ENCODE measurements around the gene PTPN4.

The PTPN4 gene

GRCh38 chr2:119774026-119774425, 14.3 kb downstream of the PTPN4 start:
- Histone ChIP-seq H3K9ac (ENCODE audit: low read depth in 1 of 2, low read length in 2 of 2) (no peak overlapping the region), H3K4me3 (ENCODE audit: low read length in 2 of 2) (no peak overlapping the region), H3K36me3 (ENCODE audit: control insufficient read depth in 2 of 2, insufficient read depth in 2 of 2, low read length in 2 of 2) (no peaks in the 10 kb centered on the region), H3K9me3 (ENCODE audit: control insufficient read depth in 2 of 2, low read length in 2 of 2) (no peaks in the 10 kb centered on the region), H3K4me1 (ENCODE audit: control insufficient read depth in 2 of 2, insufficient read depth in 2 of 2, low read length in 2 of 2) (no peaks in the 10 kb centered on the region), H3K27me3 (ENCODE audit: control insufficient read depth in 2 of 2, insufficient read depth in 2 of 2, low read length in 2 of 2) (no peaks in the 10 kb centered on the region), H3K27ac (ENCODE audit: low read depth in 2 of 2, low read length in 2 of 2) (no peak overlapping the region)

- Histone ChIP-seq H3K27me3 (ENCODE audit: control insufficient read depth in 2 of 2, insufficient read depth in 2 of 2, low read length in 2 of 2) (no peaks in the 10 kb centered on the region), H3K9me3 (ENCODE audit: control insufficient read depth in 2 of 2, low read length in 2 of 2) (no peaks in the 10 kb centered on the region), H3K4me3 (ENCODE audit: low read length in 2 of 2) (no peak overlapping the region), H3K27ac (ENCODE audit: low read depth in 2 of 2, low read length in 2 of 2) (no peak overlapping the region), H3K9ac (ENCODE audit: low read depth in 1 of 2, low read length in 2 of 2) (no peak overlapping the region), H3K4me1 (ENCODE audit: control insufficient read depth in 2 of 2, insufficient read depth in 2 of 2, low read length in 2 of 2) (no peaks in the 10 kb centered on the region), H3K36me3 (ENCODE audit: control insufficient read depth in 2 of 2, insufficient read depth in 2 of 2, low read length in 2 of 2) (no peaks in the 10 kb centered on the region)
These were observed 15.4 kb downstream of the PTPN4 start for GRCh38 chr2:119775102-119775501.

GRCh38 chr2:119782308-119783027, 22.7 kb downstream of the PTPN4 start:
- Histone ChIP-seq H3K9ac (ENCODE audit: low read depth in 1 of 2, low read length in 2 of 2) (no peak overlapping the region), H3K27me3 (ENCODE audit: control insufficient read depth in 2 of 2, insufficient read depth in 2 of 2, low read length in 2 of 2) (no peaks in the 10 kb centered on the region), H3K9me3 (ENCODE audit: control insufficient read depth in 2 of 2, low read length in 2 of 2) (no peaks in the 10 kb centered on the region), H3K4me3 (ENCODE audit: low read length in 2 of 2) (no peak overlapping the region), H3K27ac (ENCODE audit: low read depth in 2 of 2, low read length in 2 of 2) (no peak overlapping the region), H3K4me1 (ENCODE audit: control insufficient read depth in 2 of 2, insufficient read depth in 2 of 2, low read length in 2 of 2) (no peaks in the 10 kb centered on the region), H3K36me3 (ENCODE audit: control insufficient read depth in 2 of 2, insufficient read depth in 2 of 2, low read length in 2 of 2) (no peaks in the 10 kb centered on the region)

- Histone ChIP-seq H3K9me3 (ENCODE audit: control insufficient read depth in 2 of 2, low read length in 2 of 2) (no peaks in the 10 kb centered on the region), H3K27me3 (ENCODE audit: control insufficient read depth in 2 of 2, insufficient read depth in 2 of 2, low read length in 2 of 2) (no peaks in the 10 kb centered on the region), H3K4me1 (ENCODE audit: control insufficient read depth in 2 of 2, insufficient read depth in 2 of 2, low read length in 2 of 2) (no peaks in the 10 kb centered on the region)
These were observed 25.2 kb downstream of the PTPN4 start for GRCh38 chr2:119784876-119785275.

GRCh38 chr2:119786295-119786694, 26.6 kb downstream of the PTPN4 start:
- Histone ChIP-seq H3K36me3 (ENCODE audit: control insufficient read depth in 2 of 2, insufficient read depth in 2 of 2, low read length in 2 of 2) (no peaks in the 10 kb centered on the region), H3K27me3 (ENCODE audit: control insufficient read depth in 2 of 2, insufficient read depth in 2 of 2, low read length in 2 of 2) (no peaks in the 10 kb centered on the region), H3K4me1 (ENCODE audit: control insufficient read depth in 2 of 2, insufficient read depth in 2 of 2, low read length in 2 of 2) (no peaks in the 10 kb centered on the region), H3K27ac (ENCODE audit: low read depth in 2 of 2, low read length in 2 of 2) (no peak overlapping the region), H3K4me3 (ENCODE audit: low read length in 2 of 2) (no peak overlapping the region), H3K9ac (ENCODE audit: low read depth in 1 of 2, low read length in 2 of 2) (no peak overlapping the region), H3K9me3 (ENCODE audit: control insufficient read depth in 2 of 2, low read length in 2 of 2) (no peaks in the 10 kb centered on the region)

More at GRCh38 chr2:119784876-119785275, 25.2 kb downstream of the PTPN4 start:
- Histone ChIP-seq H3K4me3 (ENCODE audit: low read length in 2 of 2) (no peak overlapping the region), H3K27ac (ENCODE audit: low read depth in 2 of 2, low read length in 2 of 2) (no peak overlapping the region), H3K36me3 (ENCODE audit: control insufficient read depth in 2 of 2, insufficient read depth in 2 of 2, low read length in 2 of 2) (no peaks in the 10 kb centered on the region), H3K9ac (ENCODE audit: low read depth in 1 of 2, low read length in 2 of 2) (no peak overlapping the region)

GRCh38 chr2:119788752-119789151, 29.0 kb downstream of the PTPN4 start:
- peaks cover 0 to 2% of the 10 kb centered on the region in 2 donors for H3K9me3 ChIP-seq (ENCODE audit: control insufficient read depth in 2 of 2, low read length in 2 of 2)
- no peaks in the 10 kb centered on the region for H3K27me3 ChIP-seq (ENCODE audit: control insufficient read depth in 2 of 2, insufficient read depth in 2 of 2, low read length in 2 of 2)
- H3K4me1 ChIP-seq (ENCODE audit: control insufficient read depth in 2 of 2, insufficient read depth in 2 of 2, low read length in 2 of 2), result no peaks in the 10 kb centered on the region
- no peak overlapping the region for H3K4me3 ChIP-seq (ENCODE audit: low read length in 2 of 2)
- H3K9ac ChIP-seq (ENCODE audit: low read depth in 1 of 2, low read length in 2 of 2), result no peak overlapping the region
- no peak overlapping the region for H3K27ac ChIP-seq (ENCODE audit: low read depth in 2 of 2, low read length in 2 of 2)
- H3K36me3 ChIP-seq (ENCODE audit: control insufficient read depth in 2 of 2, insufficient read depth in 2 of 2, low read length in 2 of 2), result no peaks in the 10 kb centered on the region

- Histone ChIP-seq H3K27me3 (ENCODE audit: control insufficient read depth in 2 of 2, insufficient read depth in 2 of 2, low read length in 2 of 2) (no peaks in the 10 kb centered on the region), H3K4me1 (ENCODE audit: control insufficient read depth in 2 of 2, insufficient read depth in 2 of 2, low read length in 2 of 2) (no peaks in the 10 kb centered on the region), H3K36me3 (ENCODE audit: control insufficient read depth in 2 of 2, insufficient read depth in 2 of 2, low read length in 2 of 2) (no peaks in the 10 kb centered on the region), H3K9ac (ENCODE audit: low read depth in 1 of 2, low read length in 2 of 2) (no peak overlapping the region), H3K27ac (ENCODE audit: low read depth in 2 of 2, low read length in 2 of 2) (no peak overlapping the region), H3K9me3 (ENCODE audit: control insufficient read depth in 2 of 2, low read length in 2 of 2) (peaks cover 0 to 2% of the 10 kb centered on the region in 2 donors), H3K4me3 (ENCODE audit: low read length in 2 of 2) (no peak overlapping the region)
These were observed 30.7 kb downstream of the PTPN4 start for GRCh38 chr2:119790466-119790865.

GRCh38 chr2:119792907-119793312, 33.2 kb downstream of the PTPN4 start:
- Histone ChIP-seq H3K27ac (ENCODE audit: low read depth in 2 of 2, low read length in 2 of 2) (no peak overlapping the region), H3K4me1 (ENCODE audit: control insufficient read depth in 2 of 2, insufficient read depth in 2 of 2, low read length in 2 of 2) (no peaks in the 10 kb centered on the region), H3K9me3 (ENCODE audit: control insufficient read depth in 2 of 2, low read length in 2 of 2) (peaks cover 0 to 2% of the 10 kb centered on the region in 2 donors), H3K9ac (ENCODE audit: low read depth in 1 of 2, low read length in 2 of 2) (no peak overlapping the region), H3K36me3 (ENCODE audit: control insufficient read depth in 2 of 2, insufficient read depth in 2 of 2, low read length in 2 of 2) (no peaks in the 10 kb centered on the region), H3K4me3 (ENCODE audit: low read length in 2 of 2) (no peak overlapping the region), H3K27me3 (ENCODE audit: control insufficient read depth in 2 of 2, insufficient read depth in 2 of 2, low read length in 2 of 2) (no peaks in the 10 kb centered on the region)

GRCh38 chr2:119794237-119794636, 34.5 kb downstream of the PTPN4 start:
- Histone ChIP-seq H3K9me3 (ENCODE audit: control insufficient read depth in 2 of 2, low read length in 2 of 2) (peaks cover 0 to 2% of the 10 kb centered on the region in 2 donors), H3K27me3 (ENCODE audit: control insufficient read depth in 2 of 2, insufficient read depth in 2 of 2, low read length in 2 of 2) (no peaks in the 10 kb centered on the region), H3K4me1 (ENCODE audit: control insufficient read depth in 2 of 2, insufficient read depth in 2 of 2, low read length in 2 of 2) (no peaks in the 10 kb centered on the region), H3K9ac (ENCODE audit: low read depth in 1 of 2, low read length in 2 of 2) (no peak overlapping the region), H3K27ac (ENCODE audit: low read depth in 2 of 2, low read length in 2 of 2) (no peak overlapping the region), H3K4me3 (ENCODE audit: low read length in 2 of 2) (no peak overlapping the region), H3K36me3 (ENCODE audit: control insufficient read depth in 2 of 2, insufficient read depth in 2 of 2, low read length in 2 of 2) (no peaks in the 10 kb centered on the region)

GRCh38 chr2:119795309-119796303, 35.9 kb downstream of the PTPN4 start:
- Histone ChIP-seq H3K4me1 (ENCODE audit: control insufficient read depth in 2 of 2, insufficient read depth in 2 of 2, low read length in 2 of 2) (no peaks in the 10 kb centered on the region), H3K36me3 (ENCODE audit: control insufficient read depth in 2 of 2, insufficient read depth in 2 of 2, low read length in 2 of 2) (no peaks in the 10 kb centered on the region), H3K9me3 (ENCODE audit: control insufficient read depth in 2 of 2, low read length in 2 of 2) (peaks cover 0 to 2% of the 10 kb centered on the region in 2 donors), H3K4me3 (ENCODE audit: low read length in 2 of 2) (no peak overlapping the region), H3K27ac (ENCODE audit: low read depth in 2 of 2, low read length in 2 of 2) (no peak overlapping the region), H3K9ac (ENCODE audit: low read depth in 1 of 2, low read length in 2 of 2) (no peak overlapping the region), H3K27me3 (ENCODE audit: control insufficient read depth in 2 of 2, insufficient read depth in 2 of 2, low read length in 2 of 2) (no peaks in the 10 kb centered on the region)

All from mucosa of rectum (tissue), 2 donors.